ENCODE results near the gene ATP5F1A.
"Not testable (repeated sequence)": the region's sequence is repeated elsewhere in the genome, so short reads cannot be mapped to it uniquely, and the experiment has no call there.

DNA sequence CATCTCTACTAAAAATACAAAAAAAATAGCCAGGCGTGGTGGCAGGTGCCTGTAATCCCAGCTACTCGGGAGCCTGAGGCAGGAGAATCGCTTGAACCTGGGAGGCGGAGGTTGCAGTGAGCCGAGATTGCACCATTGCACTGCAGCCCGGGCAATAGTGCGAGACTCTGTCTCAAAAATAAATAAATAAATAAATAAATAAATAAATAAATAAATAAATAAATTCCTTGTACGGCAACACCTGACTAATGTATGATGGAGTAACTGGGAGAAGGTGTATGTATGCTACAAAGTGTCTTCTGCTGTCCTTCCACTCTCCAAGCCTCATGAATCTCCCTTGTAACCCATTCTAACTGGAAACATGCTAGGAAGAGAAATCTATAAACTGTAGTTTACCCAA is 32.5 kb upstream of the ATP5F1A start:
- not testable (repeated sequence) for TF ChIP-seq EZH2 (IDR thresholded peaks at IDR 0.05); POLR2AphosphoS5 (IDR thresholded peaks at IDR 0.05; ENCODE audit: borderline replicate concordance, low read depth, low read length); FOXP2 (optimal IDR thresholded peaks at IDR 0.05; ENCODE audit: control extremely low read depth, extremely low read length, insufficient read depth)

All from SK-N-MC (cell line).